GM19455 (cell line): ENCODE measurements around the gene SPRR4.

Source experiments
- ATAC-seq: cut with Tn5 transposase; IDR thresholded peaks from one replicate; pipeline ENCODE4 v1.9.1; 2021; ENCODE audit not compliant: unreplicated experiment

The SPRR4 gene

GRCh38 chr1:152964536-152964935 is 5.9 kb upstream of the SPRR4 start:
- no peak for ATAC-seq

GRCh38 chr1:152965853-152966252 is 4.6 kb upstream of the SPRR4 start:
- ATAC-seq: no peak

GRCh38 chr1:152967201-152967600 is 3.2 kb upstream of the SPRR4 start:
- ATAC-seq: no peak

- ATAC-seq: peak; percentile 88
Measured at GRCh38 chr1:152968248-152968647, 2.2 kb upstream of the SPRR4 start.

GRCh38 chr1:152969036-152969435 is 1.4 kb upstream of the SPRR4 start:
- no peak for ATAC-seq

GRCh38 chr1:152972196-152972886 is 1.9 kb downstream of the SPRR4 start:
- ATAC-seq: no peak

GRCh38 chr1:152976688-152977087 is 6.2 kb downstream of the SPRR4 start:
- ATAC-seq: no peak

GRCh38 chr1:152977614-152978013 is 7.2 kb downstream of the SPRR4 start:
- ATAC-seq: no peak

GRCh38 chr1:152980676-152981075 is 10.2 kb downstream of the SPRR4 start:
- no peak for ATAC-seq

- no peak for ATAC-seq
Measured at GRCh38 chr1:152981146-152981871, 10.9 kb downstream of the SPRR4 start.

- ATAC-seq: no peak
Measured at GRCh38 chr1:152982076-152982475, 11.6 kb downstream of the SPRR4 start.

GRCh38 chr1:152983234-152983633 is 12.8 kb downstream of the SPRR4 start:
- no peak for ATAC-seq

- ATAC-seq: no peak
Measured at GRCh38 chr1:152983743-152984142, 13.3 kb downstream of the SPRR4 start, which contains the start of gene SPRR1A. SPRR1A (plus strand) TSS chr1:152984081; CDS start chr1:152985231, 1,150 bp downstream.

- no peak for ATAC-seq
Measured at GRCh38 chr1:152986578-152986977, 16.1 kb downstream of the SPRR4 start.

GRCh38 chr1:152993186-152993585 is 22.7 kb downstream of the SPRR4 start:
- ATAC-seq: no peak

- no peak for ATAC-seq
Measured at GRCh38 chr1:152995842-152996241, 25.4 kb downstream of the SPRR4 start.

GRCh38 chr1:152996633-152997400 is 26.4 kb downstream of the SPRR4 start:
- ATAC-seq: no peak

GRCh38 chr1:152997901-152998300 is 27.5 kb downstream of the SPRR4 start:
- ATAC-seq: no peak

- no peak for ATAC-seq
Measured at GRCh38 chr1:152998476-152998875, 28.0 kb downstream of the SPRR4 start.

- no peak for ATAC-seq
Measured at GRCh38 chr1:152999818-153000217, 29.4 kb downstream of the SPRR4 start.

GRCh38 chr1:153000294-153000693 is 29.8 kb downstream of the SPRR4 start:
- no peak for ATAC-seq

- no peak for ATAC-seq
Measured at GRCh38 chr1:153001382-153001781, 30.9 kb downstream of the SPRR4 start, which contains the start of gene SPRR3. SPRR3 (plus strand) TSS chr1:153001749; CDS start chr1:153003021, 1,272 bp downstream.
